Stimulated activated CD4-positive, alpha-beta T cell treated with anti-CD3 and anti-CD28 coated beads, Interleukin-12 subunit alpha, Interleukin-12 subunit beta, amount 100 ng/mL, for 24 hours (primary cell): ENCODE data around the gene MKRN2.
"Not testable (repeated sequence)": the region's sequence is repeated elsewhere in the genome, so short reads cannot be mapped to it uniquely, and the experiment has no call there.

Experiments used
- DNase-seq, 2 experiments: peaks; one replicate each; pipeline ENCODE4 v3.0.0-alpha.2; 2020; ENCODE audit warnings: low read depth in 2 of 2

The MKRN2 gene

GRCh38 chr3:12630292-12630691 lies 73.4 kb downstream of the MKRN2 start:
- no peak for DNase-seq

GRCh38 chr3:12630843-12631242 lies 74.0 kb downstream of the MKRN2 start:
- DNase-seq: not testable (repeated sequence)

GRCh38 chr3:12632523-12632922 lies 75.6 kb downstream of the MKRN2 start:
- no peak for DNase-seq

GRCh38 chr3:12633108-12633507 lies 76.2 kb downstream of the MKRN2 start:
- DNase-seq: no peak
